Sigmoid colon (tissue), 7 donors: ENCODE results near the gene TUBB1. TPM values are rescaled to one million over a fixed set of nuclear protein-coding genes. Genes with fewer than 3 reads are reported as not detected.

ENCODE experiments used
- DNase-seq: peaks from one replicate; pipeline ENCODE4 v3.0.0-alpha.2; 2019
- H3K27ac ChIP-seq, 4 donors: fragments of 200-600 bp; sonication (generic); one replicate each; pipeline ENCODE4 v1.5.1; 2016 to 2019; ENCODE audit warnings: mild to moderate bottlenecking in 1 of 4
- H3K27me3 ChIP-seq, 3 donors: fragments of 200-600 bp; sonication (generic); one replicate each; pipeline ENCODE4 v1.5.1; 2019; ENCODE audit warnings: mild to moderate bottlenecking in 1 of 3
- H3K36me3 ChIP-seq, 4 donors: fragments of 200-600 bp; sonication (generic); one replicate each; pipeline ENCODE4 v1.5.1; 2016 to 2019
- H3K4me1 ChIP-seq, 4 donors: fragments of 200-600 bp; sonication (generic); one replicate each; pipeline ENCODE4 v1.5.1; 2017 to 2019
- H3K4me3 ChIP-seq, 4 donors: fragments of 200-600 bp; sonication (generic); one replicate each; pipeline ENCODE4 v1.5.1; 2017 to 2019; ENCODE audit warnings: mild to moderate bottlenecking in 2 of 4, moderate library complexity in 1 of 4
- H3K9me3 ChIP-seq, 4 donors: fragments of 200-600 bp in 3 of 4; sonication (generic) in 3 of 4; one replicate each; pipeline versions ENCODE4 v1.5.1 to v1.6.1; 2013 to 2019
- EP300 ChIP-seq, 4 donors: sonication (generic); formaldehyde crosslinking; IDR thresholded peaks; one replicate each; pipeline ENCODE4 v1.6.1; 2017; ENCODE audit warnings: antibody characterized with exemption in 4 of 4
- POLR2A ChIP-seq, 2 donors: fragments of 450-650 bp; IDR thresholded peaks; one replicate each; pipeline ENCODE4 v1.6.1; 2016; ENCODE audit warnings: antibody characterized with exemption in 2 of 2, mild to moderate bottlenecking in 2 of 2, moderate library complexity in 2 of 2
- POLR2AphosphoS5 ChIP-seq, 4 donors: sonication (generic); formaldehyde crosslinking; IDR thresholded peaks; one replicate each; pipeline ENCODE4 v1.6.1; 2017; ENCODE audit warnings: antibody characterized with exemption in 4 of 4
- WGBS, 2 donors: extraction: QIAGEN DNeasy Blood & Tissue Kit; methylation state at CpG; one replicate each; pipeline ENCODE4 v1.1.7; 2013; 5-methylcytosine and 5-hydroxymethylcytosine counted together
- intact Hi-C: fragments of 100-400 bp; cut with DNase I; formaldehyde crosslinking; loops from one replicate; pipeline ENCODE4 v1.15.1; 2023
- polyA plus RNA-seq, 3 donors: library from polyadenylated mRNA; stranded (reverse); fragments of 200-250 nt; gene quantifications; one replicate each; pipeline ENCODE4 v1.2.3, GENCODE V29; 2013
- total RNA-seq, 4 donors: library from RNA; depleted of rRNA; stranded (reverse); fragments of >200 nt; gene quantifications; one replicate each; pipeline ENCODE4 v1.1.0, GENCODE V29; 2016
- TF ChIP-seq, protein P1 (sequence below), 4 experiments: fragments of 450-650 bp in 3 of 4; fragments of 200-600 bp in 1 of 4; IDR thresholded peaks; one replicate each; pipeline ENCODE4 v1.5.1; 2016 to 2019; ENCODE audit warnings: antibody characterized with exemption in 4 of 4, mild to moderate bottlenecking in 3 of 4, moderate library complexity in 2 of 4
- donor health status: healthy with polysubstance abuse.
- donor health status: Bipolar disorder and iron deficiency.
- donor health status: healthy.

The TUBB1 gene
- total and polyA plus RNA-seq, 7 donors = 0.03 to 0.60 (median 0.15) TPM; not detected in 3

- TF ChIP-seq EP300 (IDR thresholded peaks at IDR 0.05) (no peak), POLR2A (IDR thresholded peaks at IDR 0.05) (no peak), POLR2AphosphoS5 (IDR thresholded peaks at IDR 0.05) (no peak)
- TF ChIP-seq, protein P1, sequence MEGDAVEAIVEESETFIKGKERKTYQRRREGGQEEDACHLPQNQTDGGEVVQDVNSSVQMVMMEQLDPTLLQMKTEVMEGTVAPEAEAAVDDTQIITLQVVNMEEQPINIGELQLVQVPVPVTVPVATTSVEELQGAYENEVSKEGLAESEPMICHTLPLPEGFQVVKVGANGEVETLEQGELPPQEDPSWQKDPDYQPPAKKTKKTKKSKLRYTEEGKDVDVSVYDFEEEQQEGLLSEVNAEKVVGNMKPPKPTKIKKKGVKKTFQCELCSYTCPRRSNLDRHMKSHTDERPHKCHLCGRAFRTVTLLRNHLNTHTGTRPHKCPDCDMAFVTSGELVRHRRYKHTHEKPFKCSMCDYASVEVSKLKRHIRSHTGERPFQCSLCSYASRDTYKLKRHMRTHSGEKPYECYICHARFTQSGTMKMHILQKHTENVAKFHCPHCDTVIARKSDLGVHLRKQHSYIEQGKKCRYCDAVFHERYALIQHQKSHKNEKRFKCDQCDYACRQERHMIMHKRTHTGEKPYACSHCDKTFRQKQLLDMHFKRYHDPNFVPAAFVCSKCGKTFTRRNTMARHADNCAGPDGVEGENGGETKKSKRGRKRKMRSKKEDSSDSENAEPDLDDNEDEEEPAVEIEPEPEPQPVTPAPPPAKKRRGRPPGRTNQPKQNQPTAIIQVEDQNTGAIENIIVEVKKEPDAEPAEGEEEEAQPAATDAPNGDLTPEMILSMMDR (IDR thresholded peaks at IDR 0.05) = no peak
- Histone ChIP-seq H3K4me1 (peaks cover 0 to 2% (median under 1%) of the 10 kb centered on the region in 4 donors), H3K4me3 (no peak overlapping the region), H3K27ac (no peak overlapping the region), H3K27me3 (no peaks in the 10 kb centered on the region), H3K36me3 (no peaks in the 10 kb centered on the region), H3K9me3 (no peaks in the 10 kb centered on the region)
- peak; percentile 26 for DNase-seq
- intact Hi-C loops = no loop called here
- 79 to 81% methylated on average over 16 of the region's 16 CpGs for WGBS, 2 donors
Measured at GRCh38 chr20:59015812-59016711, 3.2 kb upstream of the TUBB1 start.

DNA sequence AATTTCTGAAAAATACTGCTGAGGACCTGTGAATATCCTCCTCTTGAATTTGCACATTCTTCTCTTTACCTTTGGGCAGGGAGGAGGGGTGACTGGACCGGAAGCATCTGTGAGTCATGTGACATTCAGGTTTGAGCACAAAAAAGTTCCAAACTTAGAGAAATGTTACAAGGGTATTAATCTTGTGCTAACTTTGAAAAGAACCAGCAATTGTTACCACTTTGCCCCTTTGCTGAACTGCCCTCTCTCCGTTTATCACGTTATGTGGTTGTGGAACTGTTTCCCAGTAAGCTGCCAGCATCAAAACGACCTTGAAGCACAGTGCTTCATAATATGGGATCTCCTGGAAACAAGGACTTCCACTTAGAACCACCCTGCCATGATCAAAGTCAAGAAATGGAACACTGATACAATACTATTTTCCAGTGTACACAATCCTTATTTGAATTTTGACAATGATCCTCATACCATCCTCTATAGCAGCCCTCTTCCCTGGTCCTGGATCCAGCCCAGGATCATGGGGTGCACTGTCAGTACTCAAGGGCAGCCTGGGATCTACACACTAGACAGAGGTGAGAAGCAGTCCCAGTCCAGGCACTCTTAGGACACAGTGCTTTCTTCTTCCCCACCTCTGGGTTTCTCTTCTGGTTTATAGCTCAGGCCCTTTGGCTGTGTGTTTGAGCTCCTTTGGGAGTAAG, 2.3 kb upstream of the TUBB1 start:
- TF ChIP-seq, protein P1 (IDR thresholded peaks at IDR 0.05) = no peak
- TF ChIP-seq EP300 (IDR thresholded peaks at IDR 0.05) = no peak
- no peak for TF ChIP-seq POLR2A (IDR thresholded peaks at IDR 0.05)
- TF ChIP-seq POLR2AphosphoS5 (IDR thresholded peaks at IDR 0.05) = no peak
- H3K36me3 ChIP-seq = peaks cover 0 to 5% (median 0%) of the 10 kb centered on the region in 4 donors
- DNase-seq = no peak
- WGBS, 2 donors = 49 to 67% methylated on average over 4 of the region's 4 CpGs
- intact Hi-C loops = no loop called here
- no peaks in the 10 kb centered on the region for H3K9me3 ChIP-seq
- H3K4me3 ChIP-seq = no peak overlapping the region
- no peak overlapping the region for H3K27ac ChIP-seq
- no peaks in the 10 kb centered on the region for H3K27me3 ChIP-seq
- H3K4me1 ChIP-seq = peaks cover 0 to 7% (median 3%) of the 10 kb centered on the region in 4 donors

GRCh38 chr20:59017493-59018231, 1.6 kb upstream of the TUBB1 start:
- DNase-seq = peak; percentile 50
- 91 to 94% methylated on average over 16 of the region's 16 CpGs for WGBS, 2 donors
- Histone ChIP-seq H3K27ac (no peak overlapping the region), H3K9me3 (no peaks in the 10 kb centered on the region), H3K36me3 (peaks cover 0 to 9% (median 4%) of the 10 kb centered on the region in 4 donors), H3K4me1 (peaks cover 0 to 7% (median 3%) of the 10 kb centered on the region in 4 donors), H3K27me3 (no peaks in the 10 kb centered on the region), H3K4me3 (no peak overlapping the region)
- intact Hi-C loops = no loop called here
- TF ChIP-seq EP300 (IDR thresholded peaks at IDR 0.05) = no peak

GRCh38 chr20:59018817-59019216, 412 bp upstream of the TUBB1 start:
- peak; percentile 41 for DNase-seq
- Histone ChIP-seq H3K27me3 (no peaks in the 10 kb centered on the region), H3K36me3 (peaks cover 4 to 17% (median 16%) of the 10 kb centered on the region in 4 donors), H3K9me3 (no peaks in the 10 kb centered on the region), H3K4me3 (no peak overlapping the region), H3K4me1 (peaks cover 0 to 7% (median 3%) of the 10 kb centered on the region in 4 donors), H3K27ac (no peak overlapping the region)
- intact Hi-C loops = no loop called here
- WGBS, 2 donors = 94 to 95% methylated on average over 10 of the region's 10 CpGs
- TF ChIP-seq, protein P1 (IDR thresholded peaks at IDR 0.05) = no peak
- TF ChIP-seq POLR2AphosphoS5 (IDR thresholded peaks at IDR 0.05) (no peak), POLR2A (IDR thresholded peaks at IDR 0.05) (no peak)
